Colonic mucosa (tissue), 4 donors: ENCODE measurements around the gene BCL11B. TPM values are rescaled to one million over a fixed set of nuclear protein-coding genes. Genes with fewer than 3 reads are reported as not detected.

Experiments
- DNase-seq: peaks from one replicate; pipeline ENCODE4 v3.0.0-alpha.2; 2020
- H3K27ac ChIP-seq: fragments of 200-600 bp; one replicate; pipeline ENCODE4 v1.8.0; 2021
- H3K27me3 ChIP-seq: fragments of 200-600 bp; one replicate; pipeline ENCODE4 v1.8.0; 2021
- H3K36me3 ChIP-seq: fragments of 200-600 bp; one replicate; pipeline ENCODE4 v1.8.0; 2021
- H3K4me1 ChIP-seq: fragments of 200-600 bp; one replicate; pipeline ENCODE4 v1.8.0; 2021; ENCODE audit warnings: mild to moderate bottlenecking
- H3K4me3 ChIP-seq: fragments of 200-600 bp; one replicate; pipeline ENCODE4 v1.8.0; 2021
- H3K9ac ChIP-seq, 2 donors: one replicate each; pipeline ENCODE4 v1.7.0; 2013; ENCODE audit warnings: control low read depth in 2 of 2, low read depth in 2 of 2, low read length in 2 of 2
- H3K9me3 ChIP-seq: fragments of 200-600 bp; one replicate; pipeline ENCODE4 v1.8.0; 2021
- intact Hi-C: fragments of 100-400 bp; cut with DNase I; formaldehyde crosslinking; loops from one replicate; pipeline ENCODE4 v1.14.1; 2022
- total RNA-seq, 2 donors: library from RNA; stranded (reverse); fragmentation: NEBNext Ultra II Directional in 1 of 2; extraction: Animal tissue kit (Norgen Biotek cat#: 25700) in 1 of 2; gene quantifications; one replicate each; pipeline ENCODE4 v1.2.1, GENCODE V29; 2021
- TF ChIP-seq, protein P1 (sequence below): fragments of 200-600 bp; IDR thresholded peaks from one replicate; pipeline ENCODE4 v1.8.0; 2022; ENCODE audit warnings: antibody characterized with exemption, mild to moderate bottlenecking
- donor health status: healthy.
- donor health status: DM: no; HTN: no; CAD: no.
- donor health status: DM: no; HTN: no; CAD: no.

Gene BCL11B
- total RNA-seq, 2 donors from 2014 or later: 5.6 to 10.4 TPM

DNA sequence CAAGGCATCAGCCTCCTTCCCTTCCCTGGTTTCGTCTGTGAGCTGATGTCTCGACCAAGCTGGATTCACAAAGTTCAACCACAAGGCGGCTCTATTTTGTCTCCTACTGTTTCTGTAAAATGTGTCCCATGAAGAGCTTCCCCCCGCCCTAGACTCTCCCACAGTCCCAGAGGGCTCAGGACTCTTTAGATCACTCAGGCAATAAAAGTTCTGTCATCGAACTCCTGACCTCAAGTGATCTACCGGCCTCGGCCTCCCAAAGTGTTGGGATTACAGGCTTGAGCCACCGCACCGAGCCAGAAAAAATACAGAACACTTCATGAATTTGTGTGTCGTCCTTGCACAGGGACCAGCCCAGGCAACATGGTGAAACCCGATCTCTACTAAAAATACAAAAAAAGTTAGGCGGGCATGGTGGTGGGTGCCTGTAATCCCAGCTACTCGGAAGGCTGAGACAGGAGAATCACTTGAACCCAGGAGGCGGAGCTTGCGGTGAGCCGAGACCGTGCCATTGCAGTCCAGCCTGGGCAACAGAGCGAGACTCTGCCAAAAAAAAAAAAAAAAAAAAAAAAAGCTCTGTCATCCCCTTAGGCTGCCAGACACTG, 149.4 kb downstream of the BCL11B start:
- Histone ChIP-seq H3K36me3 (no peaks in the 10 kb centered on the region), H3K9ac (no peak overlapping the region), H3K4me3 (no peak overlapping the region), H3K27me3 (no peaks in the 10 kb centered on the region), H3K4me1 (no peaks in the 10 kb centered on the region), H3K9me3 (no peaks in the 10 kb centered on the region), H3K27ac (no peak overlapping the region)
- DNase-seq: peak; percentile 10
- TF ChIP-seq, protein P1, sequence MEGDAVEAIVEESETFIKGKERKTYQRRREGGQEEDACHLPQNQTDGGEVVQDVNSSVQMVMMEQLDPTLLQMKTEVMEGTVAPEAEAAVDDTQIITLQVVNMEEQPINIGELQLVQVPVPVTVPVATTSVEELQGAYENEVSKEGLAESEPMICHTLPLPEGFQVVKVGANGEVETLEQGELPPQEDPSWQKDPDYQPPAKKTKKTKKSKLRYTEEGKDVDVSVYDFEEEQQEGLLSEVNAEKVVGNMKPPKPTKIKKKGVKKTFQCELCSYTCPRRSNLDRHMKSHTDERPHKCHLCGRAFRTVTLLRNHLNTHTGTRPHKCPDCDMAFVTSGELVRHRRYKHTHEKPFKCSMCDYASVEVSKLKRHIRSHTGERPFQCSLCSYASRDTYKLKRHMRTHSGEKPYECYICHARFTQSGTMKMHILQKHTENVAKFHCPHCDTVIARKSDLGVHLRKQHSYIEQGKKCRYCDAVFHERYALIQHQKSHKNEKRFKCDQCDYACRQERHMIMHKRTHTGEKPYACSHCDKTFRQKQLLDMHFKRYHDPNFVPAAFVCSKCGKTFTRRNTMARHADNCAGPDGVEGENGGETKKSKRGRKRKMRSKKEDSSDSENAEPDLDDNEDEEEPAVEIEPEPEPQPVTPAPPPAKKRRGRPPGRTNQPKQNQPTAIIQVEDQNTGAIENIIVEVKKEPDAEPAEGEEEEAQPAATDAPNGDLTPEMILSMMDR: no peak
- intact Hi-C loops: no loop called here

DNA sequence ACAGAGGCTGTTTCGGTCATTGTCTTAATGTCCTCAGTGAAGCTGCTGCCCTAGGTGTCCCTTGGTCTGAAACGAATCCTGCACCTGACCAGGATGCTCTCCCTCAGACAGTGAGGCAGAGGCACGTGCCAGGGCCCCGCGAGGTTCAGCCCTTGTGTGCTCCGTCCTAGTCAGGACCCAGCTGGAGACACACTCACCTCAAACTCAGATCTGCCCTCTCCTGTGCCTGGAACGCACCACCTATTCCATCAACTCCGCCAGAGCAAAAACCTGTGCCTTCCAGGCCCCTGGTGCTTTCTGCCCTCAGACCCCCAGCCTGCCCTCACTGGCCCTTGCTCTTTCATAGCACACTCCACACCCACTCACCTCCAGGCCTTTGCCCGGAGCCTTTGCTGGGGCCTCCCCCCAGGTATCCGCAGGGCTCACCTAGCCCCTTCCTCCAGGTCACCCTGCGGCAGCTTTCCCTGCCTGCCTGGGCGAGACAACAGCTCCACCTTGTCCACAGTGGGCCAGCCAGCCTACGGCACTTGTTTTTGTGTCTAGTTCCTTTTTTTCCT, 150.6 kb downstream of the BCL11B start:
- Histone ChIP-seq H3K27me3 (no peaks in the 10 kb centered on the region), H3K36me3 (no peaks in the 10 kb centered on the region), H3K4me3 (no peak overlapping the region), H3K27ac (no peak overlapping the region), H3K9me3 (no peaks in the 10 kb centered on the region), H3K9ac (no peak overlapping the region), H3K4me1 (no peaks in the 10 kb centered on the region)
- intact Hi-C loops: no loop called here
- TF ChIP-seq, protein P1: no peak
- DNase-seq: peak; percentile 6

DNA sequence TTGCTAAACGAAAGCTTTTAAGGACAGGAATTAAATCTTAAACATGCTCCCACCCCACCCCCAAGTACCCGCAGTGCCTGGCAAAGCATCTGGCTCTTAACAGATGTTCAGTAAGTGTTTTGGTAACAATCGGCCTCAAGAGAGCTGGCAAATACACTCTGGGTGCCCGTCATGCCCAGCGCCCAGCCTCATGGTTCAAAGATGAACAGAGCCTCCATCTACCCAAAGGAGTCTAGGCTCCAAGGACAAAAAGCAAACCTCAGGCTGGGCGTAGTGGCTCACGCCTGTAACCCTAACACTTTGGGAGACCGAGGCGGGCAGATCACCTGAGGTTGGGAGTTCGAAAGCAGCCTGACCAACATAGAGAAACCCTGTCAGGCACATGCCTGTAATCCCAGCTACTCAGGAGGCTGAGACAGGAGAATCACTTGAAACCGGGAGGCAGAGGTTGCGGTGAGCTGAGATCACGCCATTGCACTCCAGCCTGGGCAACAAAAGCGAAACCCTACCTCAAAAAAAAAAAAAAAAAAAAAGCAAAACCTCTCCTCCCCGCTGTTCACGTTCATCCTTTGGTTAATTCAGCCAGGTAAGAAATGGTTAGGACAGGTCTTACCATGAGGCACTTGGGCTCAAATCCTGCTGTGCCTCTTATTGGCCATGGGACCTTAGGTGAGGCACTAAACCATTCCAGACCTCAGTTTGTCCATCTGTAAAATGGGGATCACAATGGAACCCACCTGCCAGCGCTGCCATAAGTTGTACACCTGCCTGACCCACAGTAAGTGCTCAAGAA, 151.3 kb downstream of the BCL11B start:
- Histone ChIP-seq H3K4me3 (no peak overlapping the region), H3K36me3 (no peaks in the 10 kb centered on the region), H3K4me1 (no peaks in the 10 kb centered on the region), H3K9me3 (no peaks in the 10 kb centered on the region), H3K27ac (no peak overlapping the region), H3K9ac (no peak overlapping the region), H3K27me3 (no peaks in the 10 kb centered on the region)
- TF ChIP-seq, protein P1: no peak
- intact Hi-C loops: no loop called here
- DNase-seq: peak; percentile 6

DNA sequence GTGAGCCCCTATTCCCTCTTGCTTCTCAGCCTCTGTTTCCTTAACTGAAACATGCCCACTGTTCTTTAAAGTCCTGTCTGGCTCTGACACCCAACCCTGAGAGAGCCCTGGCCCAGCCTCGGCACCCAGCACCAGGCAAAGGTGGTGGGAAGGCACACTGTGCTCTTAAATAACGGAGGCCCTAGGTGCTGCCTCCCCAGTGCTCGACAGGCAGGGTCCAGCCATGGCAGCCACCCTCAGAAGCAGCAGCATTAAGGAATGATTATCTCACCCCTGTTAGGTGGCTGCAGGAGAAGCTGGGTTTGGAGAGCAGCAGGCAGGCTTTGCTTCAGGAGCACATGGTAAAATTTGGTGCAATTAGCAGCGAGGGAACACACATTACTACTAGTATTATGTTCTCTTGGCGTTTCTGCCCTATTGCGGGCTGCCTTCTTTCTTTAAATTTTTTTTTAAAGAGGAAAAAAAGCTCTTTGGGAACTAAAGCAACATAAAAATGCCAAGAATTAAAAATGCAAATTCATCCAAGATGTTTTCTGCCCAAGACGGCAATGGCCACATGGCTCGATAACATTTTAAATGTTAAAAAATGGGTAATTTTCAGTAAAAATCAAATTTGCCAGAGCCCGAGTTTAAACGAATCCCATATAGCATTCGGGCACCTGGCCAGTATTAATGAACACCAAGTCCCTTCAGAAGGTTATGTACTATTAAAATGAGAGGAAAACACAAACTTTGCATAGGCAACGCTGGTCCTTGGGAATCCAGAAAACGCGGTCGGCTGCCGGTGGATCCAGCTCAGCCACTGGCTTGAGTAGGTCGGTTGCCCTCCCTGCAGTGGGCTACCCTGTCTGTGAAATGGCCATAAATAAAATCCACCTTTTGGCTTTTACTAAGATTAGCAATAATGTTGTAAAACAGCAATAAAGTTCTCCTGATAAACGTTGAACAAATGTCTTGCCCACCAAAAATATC, 152.2 kb downstream of the BCL11B start:
- Histone ChIP-seq H3K36me3 (no peaks in the 10 kb centered on the region), H3K27ac (no peak overlapping the region), H3K4me3 (no peak overlapping the region), H3K9ac (no peak overlapping the region), H3K27me3 (no peaks in the 10 kb centered on the region), H3K9me3 (no peaks in the 10 kb centered on the region), H3K4me1 (no peaks in the 10 kb centered on the region)
- peak; percentile 12 for DNase-seq
- TF ChIP-seq, protein P1: no peak
- intact Hi-C loops: no loop called here

Other genes starting within 250 kb of the BCL11B start
- gene SETD3, start 208.7 kb upstream of the BCL11B start, total RNA-seq: 10 to 100 TPM; 60.0 to 69.4 TPM
- 10 to 100 TPM; 65.8 to 67.7 TPM for gene CCNK, start 209.2 kb upstream of the BCL11B start, total RNA-seq